Measurements from ENCODE around the gene PPP1R2. TPM values are rescaled to one million over a fixed set of nuclear protein-coding genes. Genes with fewer than 3 reads are reported as not detected.

Gene PPP1R2
- total and polyA plus RNA-seq, 2 donors (not counting 3 experiments of a cell fraction or from before 2014, with no cell fraction given), result 19.9 to 37.3 TPM

- POLR2A ChIA-PET, result no interaction called here
- DNase-seq (ENCODE audit: low read depth, low spot score) (no peak), FAIRE-seq (no peak)
- Histone ChIP-seq H2AFZ (ENCODE audit: low read depth, low read length) (no peak overlapping the region), H3K79me2 (ENCODE audit: control insufficient read depth, insufficient read depth, low read length) (no peaks in the 10 kb centered on the region), H3K27ac (ENCODE audit: insufficient read depth, low read depth, low read length) (no peak overlapping the region), H3K4me2 (ENCODE audit: insufficient read depth, low read length) (no peak overlapping the region), H3K4me1 (ENCODE audit: control insufficient read depth, extremely low read depth, insufficient read depth, low read length) (no peaks in the 10 kb centered on the region), H3K27me3 (ENCODE audit: control insufficient read depth in 2 of 2, insufficient read depth in 2 of 2, low read length in 2 of 2) (peaks cover 13 to 37% of the 10 kb centered on the region in 2 experiments), H3K4me3 (replicated peaks in 1 of 3; ENCODE audit: insufficient read depth in 1 of 3, low read depth in 1 of 3, low read length in 3 of 3) (no peak overlapping the region), H4K20me1 (replicated peaks; ENCODE audit: control insufficient read depth, extremely low read depth, insufficient read depth, low read length) (no peaks in the 10 kb centered on the region), H3K36me3 (ENCODE audit: control insufficient read depth in 2 of 2, extremely low read depth in 1 of 2, insufficient read depth in 2 of 2, low read length in 2 of 2) (no peaks in the 10 kb centered on the region), H3K9ac (replicated peaks; ENCODE audit: extremely low read depth, insufficient read depth, low read length) (no peak overlapping the region), H3K9me1 (replicated peaks; ENCODE audit: control insufficient read depth, extremely low read depth, insufficient read depth, low read length) (no peaks in the 10 kb centered on the region), H3K9me3 (replicated peaks; ENCODE audit: control insufficient read depth, insufficient read depth, low read length) (no peaks in the 10 kb centered on the region)
- TF ChIP-seq MYC (IDR thresholded peaks at IDR 0.05; ENCODE audit: low read depth, low read length) (no peak), FOS (IDR thresholded peaks at IDR 0.05; ENCODE audit: borderline replicate concordance, insufficient read depth, low read length) (no peak), EZH2 (IDR thresholded peaks at IDR 0.05; ENCODE audit: borderline replicate concordance, low read depth, low read length, severe bottlenecking) (no peak), POLR2A (IDR thresholded peaks at IDR 0.05; ENCODE audit: low read depth, low read length) (no peak), JUN (IDR thresholded peaks at IDR 0.05; ENCODE audit: borderline replicate concordance, insufficient read depth, insufficient read length, low read depth) (no peak), POLR2AphosphoS5 (IDR thresholded peaks at IDR 0.05; ENCODE audit: insufficient read depth, low read depth, low read length) (no peak), GATA2 (IDR thresholded peaks at IDR 0.05; ENCODE audit: insufficient read depth, insufficient read length, low read depth, low read length) (no peak), MAX (IDR thresholded peaks at IDR 0.05; ENCODE audit: insufficient read depth, insufficient read length) (no peak), CTCF (IDR thresholded peaks at IDR 0.05; ENCODE audit: extremely low read depth in 1 of 2, insufficient read depth in 1 of 2, low read depth in 1 of 2, low read length in 2 of 2) (no peak)
- no TSS peak for BruUV-seq (replicated peaks)
- dilution Hi-C loops (cut with MboI; ENCODE audit: extremely low pct_ligation_motif_present, low sequenced_read_pairs), result no loop called here
- CTCF ChIA-PET, result no interaction called here
- intact Hi-C loops (cut with micrococcal nuclease), result no loop called here
Observed at GRCh38 chr3:195553268-195553667, 10.1 kb upstream of the PPP1R2 start.
